Measurements from ENCODE around the gene SUN2. TPM values are rescaled to one million over a fixed set of nuclear protein-coding genes. Genes with fewer than 3 reads are reported as not detected.

SUN2 gene
- total RNA-seq, 1 experiment from 2014 or later, result 55.5 TPM

DNA sequence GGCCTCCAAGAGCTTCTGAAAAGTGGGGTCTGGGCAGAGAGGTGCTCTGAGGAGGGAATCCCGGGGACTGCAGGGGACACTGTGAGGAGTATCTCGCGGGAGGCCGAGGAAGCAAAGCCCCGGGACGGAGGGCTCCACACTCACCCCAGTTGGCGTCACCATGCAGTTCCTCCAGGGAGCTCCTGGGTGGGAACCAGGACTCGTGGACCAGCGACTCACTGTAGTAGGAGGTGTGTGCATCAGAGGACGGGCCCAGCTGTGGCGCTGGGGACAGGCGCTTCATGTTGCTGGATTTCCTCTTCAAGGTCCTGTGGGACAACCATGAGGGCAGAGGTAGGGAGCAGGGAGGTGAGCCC is 4.8 kb downstream of the SUN2 start:
- BruUV-seq (replicated peaks), result no TSS peak
- no peak overlapping the region for H3K4me3 ChIP-seq (ENCODE audit: low read length)
- TF ChIP-seq, protein P1, sequence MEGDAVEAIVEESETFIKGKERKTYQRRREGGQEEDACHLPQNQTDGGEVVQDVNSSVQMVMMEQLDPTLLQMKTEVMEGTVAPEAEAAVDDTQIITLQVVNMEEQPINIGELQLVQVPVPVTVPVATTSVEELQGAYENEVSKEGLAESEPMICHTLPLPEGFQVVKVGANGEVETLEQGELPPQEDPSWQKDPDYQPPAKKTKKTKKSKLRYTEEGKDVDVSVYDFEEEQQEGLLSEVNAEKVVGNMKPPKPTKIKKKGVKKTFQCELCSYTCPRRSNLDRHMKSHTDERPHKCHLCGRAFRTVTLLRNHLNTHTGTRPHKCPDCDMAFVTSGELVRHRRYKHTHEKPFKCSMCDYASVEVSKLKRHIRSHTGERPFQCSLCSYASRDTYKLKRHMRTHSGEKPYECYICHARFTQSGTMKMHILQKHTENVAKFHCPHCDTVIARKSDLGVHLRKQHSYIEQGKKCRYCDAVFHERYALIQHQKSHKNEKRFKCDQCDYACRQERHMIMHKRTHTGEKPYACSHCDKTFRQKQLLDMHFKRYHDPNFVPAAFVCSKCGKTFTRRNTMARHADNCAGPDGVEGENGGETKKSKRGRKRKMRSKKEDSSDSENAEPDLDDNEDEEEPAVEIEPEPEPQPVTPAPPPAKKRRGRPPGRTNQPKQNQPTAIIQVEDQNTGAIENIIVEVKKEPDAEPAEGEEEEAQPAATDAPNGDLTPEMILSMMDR (conservative IDR thresholded peaks at IDR 0.05; ENCODE audit: low read depth, low read length), result no peak
- no peak for TF ChIP-seq EZH2 (IDR thresholded peaks at IDR 0.05; ENCODE audit: low read length, unreplicated experiment)
- TF ChIP-seq EZH2phosphoT487 (IDR thresholded peaks at IDR 0.05; ENCODE audit: borderline replicate concordance, low read length), result no peak
- POLR2A ChIA-PET (ENCODE audit: unreplicated experiment), result no interaction called here
- intact Hi-C loops (cut with micrococcal nuclease), result no loop called here
- no peak for DNase-seq
- no peak overlapping the region for H3K9ac ChIP-seq (ENCODE audit: low read length)
- no peak overlapping the region for H3K27ac ChIP-seq (ENCODE audit: low read length)
- ATAC-seq, result no peak
- H3K79me2 ChIP-seq (ENCODE audit: low read length), result peaks cover 11% of the 10 kb centered on the region
- no peaks in the 10 kb centered on the region for H3F3A ChIP-seq (ENCODE audit: low read length, unreplicated experiment)
- no peaks in the 10 kb centered on the region for H3K27me3 ChIP-seq (ENCODE audit: low read length)
- CTCF ChIA-PET, result no interaction called here
- no peak overlapping the region for H2AFZ ChIP-seq (ENCODE audit: low read length)
- H3K4me1 ChIP-seq (ENCODE audit: insufficient read depth, low read length), result peaks cover 13% of the 10 kb centered on the region
- no peaks in the 10 kb centered on the region for H3K9me3 ChIP-seq (ENCODE audit: low read length)
- no peaks in the 10 kb centered on the region for H4K20me1 ChIP-seq (ENCODE audit: low read length)
- H3K36me3 ChIP-seq (ENCODE audit: low read depth, low read length), result no peaks in the 10 kb centered on the region
- H3K9me2 ChIP-seq (replicated peaks; ENCODE audit: low read length), result no peaks in the 10 kb centered on the region
- H3K4me2 ChIP-seq (ENCODE audit: low read length), result no peak overlapping the region

DNA sequence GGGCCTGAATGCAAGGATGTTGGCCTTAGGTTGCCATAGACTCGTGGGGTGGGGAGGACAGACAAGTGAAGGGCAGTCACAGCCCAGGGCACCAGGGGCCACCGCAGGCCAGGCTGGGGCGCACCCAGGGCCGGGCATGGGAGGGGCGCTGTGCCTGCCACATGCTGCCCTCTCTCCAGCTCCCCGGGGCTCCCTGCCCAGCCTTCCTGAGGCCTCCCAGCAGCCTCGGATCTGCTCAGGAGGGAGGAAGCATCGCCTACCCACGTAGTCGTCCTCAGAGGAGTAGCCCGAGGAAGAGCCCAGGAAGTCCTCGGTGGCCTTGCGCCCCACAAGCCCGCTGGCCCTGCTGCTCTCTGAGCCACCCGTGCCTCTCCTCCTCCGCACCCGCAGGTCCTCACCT is 5.2 kb downstream of the SUN2 start:
- no TSS peak for BruUV-seq (replicated peaks)
- no peak overlapping the region for H3K4me3 ChIP-seq (ENCODE audit: low read length)
- DNase-seq (no peak), ATAC-seq (no peak)
- H3K36me3 ChIP-seq (ENCODE audit: low read depth, low read length), result no peaks in the 10 kb centered on the region
- CTCF ChIA-PET, result no interaction called here
- no peaks in the 10 kb centered on the region for H3K27me3 ChIP-seq (ENCODE audit: low read length)
- H3K4me1 ChIP-seq (ENCODE audit: insufficient read depth, low read length), result peaks cover 13% of the 10 kb centered on the region
- H3K9ac ChIP-seq (ENCODE audit: low read length), result no peak overlapping the region
- no peaks in the 10 kb centered on the region for H3F3A ChIP-seq (ENCODE audit: low read length, unreplicated experiment)
- no peaks in the 10 kb centered on the region for H3K9me2 ChIP-seq (replicated peaks; ENCODE audit: low read length)
- H3K4me2 ChIP-seq (ENCODE audit: low read length), result no peak overlapping the region
- H2AFZ ChIP-seq (ENCODE audit: low read length), result no peak overlapping the region
- H3K79me2 ChIP-seq (ENCODE audit: low read length), result peaks cover 11% of the 10 kb centered on the region
- TF ChIP-seq, protein P1 (conservative IDR thresholded peaks at IDR 0.05; ENCODE audit: low read depth, low read length), result no peak
- no peak for TF ChIP-seq EZH2 (IDR thresholded peaks at IDR 0.05; ENCODE audit: low read length, unreplicated experiment)
- no peak for TF ChIP-seq EZH2phosphoT487 (IDR thresholded peaks at IDR 0.05; ENCODE audit: borderline replicate concordance, low read length)
- no peak overlapping the region for H3K27ac ChIP-seq (ENCODE audit: low read length)
- POLR2A ChIA-PET (ENCODE audit: unreplicated experiment), result no interaction called here
- intact Hi-C loops (cut with micrococcal nuclease), result no loop called here
- H3K9me3 ChIP-seq (ENCODE audit: low read length), result no peaks in the 10 kb centered on the region
- no peaks in the 10 kb centered on the region for H4K20me1 ChIP-seq (ENCODE audit: low read length)

DNA sequence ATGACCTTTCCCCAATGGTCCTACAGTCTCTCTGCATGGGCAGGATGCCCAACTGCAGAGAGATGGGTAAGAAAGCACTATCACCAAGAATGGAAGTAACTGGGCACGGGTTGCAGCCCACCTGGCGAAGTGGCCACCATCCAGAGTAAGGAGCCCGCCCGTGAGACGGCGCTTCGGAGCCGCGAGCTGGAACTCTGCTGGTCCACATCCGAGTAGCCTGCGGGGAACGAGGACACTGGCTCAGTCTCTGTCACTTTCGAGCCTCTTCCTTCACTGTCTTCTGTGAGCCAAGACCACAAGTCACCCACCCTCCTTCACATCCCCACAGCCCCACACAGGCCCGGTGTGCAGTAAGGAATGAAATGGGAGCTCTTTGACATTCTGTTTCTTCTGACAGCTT is 5.7 kb downstream of the SUN2 start:
- Histone ChIP-seq H3K27ac (ENCODE audit: low read length) (no peak overlapping the region), H3K9me3 (ENCODE audit: low read length) (no peaks in the 10 kb centered on the region), H3K9me2 (replicated peaks; ENCODE audit: low read length) (no peaks in the 10 kb centered on the region), H3K4me1 (ENCODE audit: insufficient read depth, low read length) (peaks cover 13% of the 10 kb centered on the region), H4K20me1 (ENCODE audit: low read length) (no peaks in the 10 kb centered on the region), H3K4me2 (ENCODE audit: low read length) (no peak overlapping the region), H3K36me3 (ENCODE audit: low read depth, low read length) (no peaks in the 10 kb centered on the region), H3K4me3 (ENCODE audit: low read length) (no peak overlapping the region), H3K9ac (ENCODE audit: low read length) (no peak overlapping the region), H3F3A (ENCODE audit: low read length, unreplicated experiment) (no peaks in the 10 kb centered on the region), H2AFZ (ENCODE audit: low read length) (no peak overlapping the region), H3K79me2 (ENCODE audit: low read length) (peaks cover 11% of the 10 kb centered on the region), H3K27me3 (ENCODE audit: low read length) (no peaks in the 10 kb centered on the region)
- no peak for ATAC-seq
- TF ChIP-seq, protein P1 (conservative IDR thresholded peaks at IDR 0.05; ENCODE audit: low read depth, low read length), result no peak
- TF ChIP-seq EZH2phosphoT487 (IDR thresholded peaks at IDR 0.05; ENCODE audit: borderline replicate concordance, low read length) (no peak), EZH2 (IDR thresholded peaks at IDR 0.05; ENCODE audit: low read length, unreplicated experiment) (no peak)
- ChIA-PET CTCF (no interaction called here), POLR2A (ENCODE audit: unreplicated experiment) (no interaction called here)
- no peak for DNase-seq
- intact Hi-C loops (cut with micrococcal nuclease), result no loop called here
- no TSS peak for BruUV-seq (replicated peaks)

Measured in PC-3 (cell line).